GM12878 (cell line): ENCODE data around the gene EYA4.

ENCODE experiments used
- ATF3 ChIP-seq: IDR thresholded peaks from 2 replicates; pipeline ENCODE4 v1.6.1; 2011; ENCODE audit warnings: low read depth, mild to moderate bottlenecking, low read length, moderate library complexity, borderline replicate concordance; ENCODE audit errors: extremely low read depth
- BHLHE40 ChIP-seq, 2 experiments: fragments of 450-650 bp in 1 of 2; IDR thresholded peaks; 2 replicates each; pipeline ENCODE4 v1.6.1; 2011 to 2017; ENCODE audit warnings: low read depth in 2 of 2, borderline replicate concordance in 1 of 2, improper control_type of control experiment in 1 of 2, low read length in 1 of 2, mild to moderate bottlenecking in 1 of 2
- BRCA1 ChIP-seq: IDR thresholded peaks from 2 replicates; pipeline ENCODE4 v1.6.1; 2011; ENCODE audit warnings: low read depth, low read length, improper control_type of control experiment
- CTCF ChIP-seq, 3 experiments: IDR thresholded peaks in 2 of 3; conservative IDR thresholded peaks in 1 of 3; 2 replicates each; pipeline ENCODE4 v1.5.1; 2011; ENCODE audit warnings: low read depth in 3 of 3, low read length in 3 of 3, mild to moderate bottlenecking in 3 of 3, control low read depth in 2 of 3, moderate library complexity in 2 of 3, inconsistent platforms in 1 of 3, mixed read lengths in 1 of 3; ENCODE audit not compliant: control insufficient read depth in 2 of 3, insufficient read depth in 1 of 3; ENCODE audit errors: extremely low read depth in 1 of 3
- EP300 ChIP-seq, 2 experiments: fragments of 150-350 bp in 1 of 2; IDR thresholded peaks; 2 replicates each; pipeline ENCODE4 v1.6.1; 2011 to 2012; ENCODE audit warnings: low read depth in 2 of 2, low read length in 2 of 2, borderline replicate concordance in 1 of 2, improper control_type of control experiment in 1 of 2, inconsistent platforms in 1 of 2; ENCODE audit not compliant: control insufficient read depth in 1 of 2
- EZH2 ChIP-seq: IDR thresholded peaks from 2 replicates; pipeline ENCODE4 v1.6.1; 2012; ENCODE audit warnings: low read depth, mild to moderate bottlenecking, control low read depth, inconsistent platforms, low read length, borderline replicate concordance; ENCODE audit not compliant: control insufficient read depth
- HCFC1 ChIP-seq: fragments of 150-350 bp; IDR thresholded peaks from 2 replicates; pipeline ENCODE4 v1.6.1; 2014; ENCODE audit warnings: low read length
- MAX ChIP-seq: IDR thresholded peaks from 2 replicates; pipeline ENCODE4 v1.6.1; 2012; ENCODE audit warnings: low read depth, low read length, improper control_type of control experiment
- POLR2A ChIP-seq: IDR thresholded peaks from 2 replicates; pipeline ENCODE4 v1.6.1; 2011; ENCODE audit warnings: low read depth, mild to moderate bottlenecking, low read length
- REST ChIP-seq: IDR thresholded peaks from 2 replicates; pipeline ENCODE4 v1.6.1; 2012; ENCODE audit warnings: mild to moderate bottlenecking, low read depth, low read length
- USF2 ChIP-seq: IDR thresholded peaks from 2 replicates; pipeline ENCODE4 v1.6.1; 2011; ENCODE audit warnings: low read depth, low read length, improper control_type of control experiment, borderline replicate concordance

- TF ChIP-seq HCFC1: no peak
- TF ChIP-seq REST: no peak
- no peak for TF ChIP-seq BHLHE40 (IDR thresholded peaks at IDR 0.05; ENCODE audit: borderline replicate concordance in 1 of 2, low read depth in 2 of 2, low read length in 1 of 2)
- no peak for TF ChIP-seq BRCA1
- no peak for TF ChIP-seq EZH2
- no peak for TF ChIP-seq POLR2A
- TF ChIP-seq MAX: no peak
- no peak for TF ChIP-seq ATF3
- TF ChIP-seq USF2: no peak
- no peak for TF ChIP-seq CTCF (IDR thresholded peaks at IDR 0.05 in 2 of 3, conservative IDR thresholded peaks at IDR 0.05 in 1 of 3; ENCODE audit: control insufficient read depth in 2 of 3, extremely low read depth in 1 of 3, insufficient read depth in 1 of 3, low read depth in 3 of 3, low read length in 3 of 3)
- TF ChIP-seq EP300 (IDR thresholded peaks at IDR 0.05; ENCODE audit: borderline replicate concordance in 1 of 2, control insufficient read depth in 1 of 2, low read depth in 2 of 2, low read length in 2 of 2): no peak
Observed at GRCh38 chr6:133502441-133503335, 261.5 kb downstream of the EYA4 start.
